ENCODE data around the gene CREB3L2.

DNA sequence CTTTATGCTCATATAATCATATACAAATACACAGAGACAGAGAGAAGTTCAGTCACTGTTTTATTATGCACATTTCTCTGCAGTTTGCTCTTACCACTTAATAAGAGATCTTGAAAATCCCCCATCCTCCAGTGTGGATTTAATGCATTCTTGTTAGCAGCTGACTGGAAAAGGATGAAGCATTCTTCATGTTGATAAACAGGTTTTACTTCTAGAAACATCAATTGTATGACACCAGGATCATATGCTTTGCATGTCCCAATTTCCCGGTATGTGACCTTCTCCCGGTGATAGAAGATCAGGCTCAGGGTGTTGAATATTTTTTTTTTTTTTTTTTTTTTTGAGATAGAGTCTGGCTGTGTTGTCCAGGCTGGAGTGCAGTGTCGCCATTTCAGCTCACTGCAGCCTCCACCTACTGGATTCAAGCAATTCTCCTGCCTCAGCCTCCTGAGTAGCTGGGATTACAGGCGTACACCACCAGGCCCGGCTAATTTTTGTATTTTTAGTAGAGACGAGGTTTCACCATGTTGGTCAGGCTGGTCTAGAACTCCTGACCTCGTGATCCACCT, 6.2 kb upstream of the CREB3L2 start:
- no peak for TF ChIP-seq SUZ12 (IDR thresholded peaks at IDR 0.05)
- TF ChIP-seq BHLHE40 (IDR thresholded peaks at IDR 0.05; ENCODE audit: borderline replicate concordance), result no peak
- TF ChIP-seq FOXA1 (IDR thresholded peaks at IDR 0.05), result no peak
- TF ChIP-seq TARDBP (IDR thresholded peaks at IDR 0.05), result no peak
- no peak for TF ChIP-seq ELF4 (IDR thresholded peaks at IDR 0.05)
- TF ChIP-seq FOXK2 (IDR thresholded peaks at IDR 0.05), result no peak
- TF ChIP-seq L3MBTL2 (conservative IDR thresholded peaks at IDR 0.05), result no peak
- TF ChIP-seq, protein P1, sequence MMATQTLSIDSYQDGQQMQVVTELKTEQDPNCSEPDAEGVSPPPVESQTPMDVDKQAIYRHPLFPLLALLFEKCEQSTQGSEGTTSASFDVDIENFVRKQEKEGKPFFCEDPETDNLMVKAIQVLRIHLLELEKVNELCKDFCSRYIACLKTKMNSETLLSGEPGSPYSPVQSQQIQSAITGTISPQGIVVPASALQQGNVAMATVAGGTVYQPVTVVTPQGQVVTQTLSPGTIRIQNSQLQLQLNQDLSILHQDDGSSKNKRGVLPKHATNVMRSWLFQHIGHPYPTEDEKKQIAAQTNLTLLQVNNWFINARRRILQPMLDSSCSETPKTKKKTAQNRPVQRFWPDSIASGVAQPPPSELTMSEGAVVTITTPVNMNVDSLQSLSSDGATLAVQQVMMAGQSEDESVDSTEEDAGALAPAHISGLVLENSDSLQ (IDR thresholded peaks at IDR 0.05), result no peak
- TF ChIP-seq FOXM1 (IDR thresholded peaks at IDR 0.05; ENCODE audit: borderline replicate concordance), result no peak
- TF ChIP-seq SP1 (IDR thresholded peaks at IDR 0.05), result no peak
- TF ChIP-seq HDGF (IDR thresholded peaks at IDR 0.05; ENCODE audit: borderline replicate concordance), result no peak
- no peak for TF ChIP-seq ARNT (IDR thresholded peaks at IDR 0.05)
- no peak for TF ChIP-seq LEF1 (IDR thresholded peaks at IDR 0.05; ENCODE audit: borderline replicate concordance)

All from HEK293T (cell line).